Mesothelial cell of epicardium (in vitro differentiated cells): ENCODE results near the gene CARS2. TPM values are rescaled to one million over a fixed set of nuclear protein-coding genes. Genes with fewer than 3 reads are reported as not detected.

Source experiments
- DNase-seq, 2 experiments: peaks; one replicate each; pipeline ENCODE4 v3.0.0; 2021; ENCODE audit warnings: low spot score in 2 of 2; ENCODE audit not compliant: unreplicated experiment in 2 of 2
- H3K27ac Mint-ChIP-seq: 2 replicates; pipeline ENCODE4 v1.8.0; 2021; ENCODE audit warnings: mixed read lengths
- H3K27me3 Mint-ChIP-seq: 2 replicates; pipeline ENCODE4 v1.8.0; 2021; ENCODE audit warnings: low read depth, mixed read lengths
- H3K36me3 Mint-ChIP-seq: 2 replicates; pipeline ENCODE4 v1.8.0; 2021; ENCODE audit warnings: mixed read lengths
- H3K4me1 Mint-ChIP-seq: 2 replicates; pipeline ENCODE4 v1.8.0; 2021; ENCODE audit warnings: mixed read lengths
- H3K4me3 Mint-ChIP-seq: 2 replicates; pipeline ENCODE4 v1.8.0; 2021; ENCODE audit warnings: mild to moderate bottlenecking, moderate library complexity, mixed read lengths
- H3K9me3 Mint-ChIP-seq: 2 replicates; pipeline ENCODE4 v1.8.0; 2021; ENCODE audit warnings: mixed read lengths
- total RNA-seq: library from RNA; stranded (reverse); gene quantifications from 3 replicates; pipeline ENCODE4 v1.2.1, GENCODE V29; 2021
- TF ChIP-seq, protein P1 (sequence below): fragments of 200-600 bp; sonication (generic); IDR thresholded peaks from one replicate; pipeline ENCODE4 v1.5.0; 2021; ENCODE audit warnings: antibody characterized with exemption; ENCODE audit not compliant: unreplicated experiment

CARS2 gene
- total RNA-seq, 1 donor from 2014 or later, result 89.1 TPM

DNA sequence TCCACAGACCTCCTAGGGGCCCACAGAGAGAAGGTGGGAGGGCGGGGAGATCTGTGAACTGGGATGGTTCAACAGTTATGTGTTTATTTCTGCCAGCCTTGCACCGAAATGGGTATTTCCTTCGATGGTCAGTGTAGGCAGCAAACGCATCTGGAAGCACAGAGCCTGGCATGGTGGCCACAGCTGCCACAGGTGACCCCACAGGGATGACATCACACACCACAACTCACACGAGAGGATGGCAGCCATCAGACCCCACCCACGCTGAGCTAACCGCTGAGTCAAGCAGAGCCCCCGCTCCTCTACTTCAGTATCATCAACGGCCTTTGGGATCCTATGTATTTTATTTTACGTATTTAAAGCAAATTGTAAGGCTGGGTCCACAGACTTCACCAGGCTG is 53.2 kb downstream of the CARS2 start:
- Mint-ChIP-seq H3K4me1 (no peaks in the 10 kb centered on the region), H3K36me3 (peaks cover 42% of the 10 kb centered on the region), H3K4me3 (no peak overlapping the region), H3K9me3 (peaks cover 2% of the 10 kb centered on the region), H3K27me3 (no peaks in the 10 kb centered on the region), H3K27ac (no peak overlapping the region)
- peak in 1 of 2 experiments; percentile 30 for DNase-seq
- TF ChIP-seq, protein P1, sequence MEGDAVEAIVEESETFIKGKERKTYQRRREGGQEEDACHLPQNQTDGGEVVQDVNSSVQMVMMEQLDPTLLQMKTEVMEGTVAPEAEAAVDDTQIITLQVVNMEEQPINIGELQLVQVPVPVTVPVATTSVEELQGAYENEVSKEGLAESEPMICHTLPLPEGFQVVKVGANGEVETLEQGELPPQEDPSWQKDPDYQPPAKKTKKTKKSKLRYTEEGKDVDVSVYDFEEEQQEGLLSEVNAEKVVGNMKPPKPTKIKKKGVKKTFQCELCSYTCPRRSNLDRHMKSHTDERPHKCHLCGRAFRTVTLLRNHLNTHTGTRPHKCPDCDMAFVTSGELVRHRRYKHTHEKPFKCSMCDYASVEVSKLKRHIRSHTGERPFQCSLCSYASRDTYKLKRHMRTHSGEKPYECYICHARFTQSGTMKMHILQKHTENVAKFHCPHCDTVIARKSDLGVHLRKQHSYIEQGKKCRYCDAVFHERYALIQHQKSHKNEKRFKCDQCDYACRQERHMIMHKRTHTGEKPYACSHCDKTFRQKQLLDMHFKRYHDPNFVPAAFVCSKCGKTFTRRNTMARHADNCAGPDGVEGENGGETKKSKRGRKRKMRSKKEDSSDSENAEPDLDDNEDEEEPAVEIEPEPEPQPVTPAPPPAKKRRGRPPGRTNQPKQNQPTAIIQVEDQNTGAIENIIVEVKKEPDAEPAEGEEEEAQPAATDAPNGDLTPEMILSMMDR, result no peak

DNA sequence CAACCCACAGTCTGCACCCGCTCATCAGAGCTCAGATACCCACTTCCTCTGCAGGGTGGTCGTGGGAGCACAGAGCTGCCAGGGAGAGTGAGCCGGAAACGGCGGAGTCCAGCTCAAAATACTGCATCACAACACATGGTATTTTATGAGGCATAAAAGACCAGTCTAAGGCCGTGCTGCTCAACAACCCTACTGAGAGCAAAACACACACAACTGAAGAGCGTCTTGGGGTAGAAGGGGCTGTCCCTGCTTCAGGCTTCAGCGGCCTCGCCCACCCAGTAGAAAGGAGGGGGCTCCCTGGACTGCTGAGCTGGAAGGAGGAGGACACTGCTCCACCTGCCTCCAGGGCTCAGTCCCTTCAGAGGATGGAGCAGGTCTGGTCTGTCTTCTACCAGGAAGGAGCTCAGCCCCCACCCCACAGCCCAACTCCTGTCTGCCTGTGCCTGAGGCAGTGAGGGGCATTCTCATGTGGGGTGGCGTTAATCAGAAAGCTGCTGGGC is 53.6 kb downstream of the CARS2 start:
- no peaks in the 10 kb centered on the region for H3K9me3 Mint-ChIP-seq
- peak in 1 of 2 experiments; percentile 6 for DNase-seq
- H3K4me1 Mint-ChIP-seq, result no peaks in the 10 kb centered on the region
- TF ChIP-seq, protein P1, result no peak
- no peaks in the 10 kb centered on the region for H3K27me3 Mint-ChIP-seq
- H3K27ac Mint-ChIP-seq, result no peak overlapping the region
- peaks cover 37% of the 10 kb centered on the region for H3K36me3 Mint-ChIP-seq
- H3K4me3 Mint-ChIP-seq, result no peak overlapping the region

DNA sequence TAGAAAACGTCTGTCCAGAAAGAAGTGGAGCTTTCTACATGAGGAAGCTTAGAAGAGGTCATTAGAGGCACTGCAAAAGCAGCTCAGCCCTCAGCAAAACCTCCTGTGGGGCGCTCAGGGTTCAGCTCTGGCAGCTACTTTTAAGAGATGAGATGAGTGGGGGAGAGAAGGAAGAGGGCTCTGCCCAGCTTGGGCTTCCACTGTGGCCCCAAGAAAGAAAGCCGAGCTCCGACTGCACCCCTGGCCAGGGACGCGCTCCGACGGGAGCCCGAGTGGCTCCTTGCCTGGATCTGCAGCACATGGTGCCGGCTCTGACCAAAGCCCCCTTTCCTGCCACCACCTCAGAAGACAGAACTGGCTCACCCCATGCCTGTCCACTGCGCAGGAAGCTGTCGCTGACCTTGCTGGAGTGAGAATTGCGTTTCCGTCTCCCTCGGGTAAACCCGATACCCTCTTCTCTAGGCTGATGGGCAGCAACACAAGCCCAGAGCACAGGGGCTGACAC is 54.1 kb downstream of the CARS2 start:
- TF ChIP-seq, protein P1, result no peak
- Mint-ChIP-seq H3K9me3 (no peaks in the 10 kb centered on the region), H3K4me1 (no peaks in the 10 kb centered on the region), H3K27ac (no peak overlapping the region), H3K36me3 (peaks cover 34% of the 10 kb centered on the region), H3K4me3 (no peak overlapping the region), H3K27me3 (no peaks in the 10 kb centered on the region)
- DNase-seq, result peak in 1 of 2 experiments; percentile 20

DNA sequence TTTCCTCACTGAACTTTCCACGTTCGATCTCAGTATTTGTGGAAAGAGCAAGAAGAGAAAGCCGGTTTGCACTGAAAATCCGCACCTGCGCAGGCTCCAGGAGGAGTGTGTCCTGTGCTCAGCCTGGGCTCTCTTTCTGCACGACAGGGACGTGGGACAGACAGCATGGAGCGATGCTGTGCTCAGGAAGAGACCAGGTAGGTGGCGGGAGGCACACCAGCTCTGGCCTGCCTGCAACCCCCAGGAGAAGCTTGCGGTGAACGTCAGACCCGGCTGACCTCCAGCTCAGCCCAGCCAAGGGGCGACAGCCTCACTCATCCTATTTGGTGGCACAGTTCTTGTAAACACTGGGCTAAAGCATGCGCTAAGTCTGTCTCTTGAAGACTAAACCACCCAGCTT is 54.6 kb downstream of the CARS2 start:
- DNase-seq, result peak in 1 of 2 experiments; percentile 11
- TF ChIP-seq, protein P1, result no peak
- H3K9me3 Mint-ChIP-seq, result no peaks in the 10 kb centered on the region
- no peaks in the 10 kb centered on the region for H3K4me1 Mint-ChIP-seq
- no peak overlapping the region for H3K4me3 Mint-ChIP-seq
- peaks cover 33% of the 10 kb centered on the region for H3K36me3 Mint-ChIP-seq
- H3K27me3 Mint-ChIP-seq, result no peaks in the 10 kb centered on the region
- no peak overlapping the region for H3K27ac Mint-ChIP-seq

DNA sequence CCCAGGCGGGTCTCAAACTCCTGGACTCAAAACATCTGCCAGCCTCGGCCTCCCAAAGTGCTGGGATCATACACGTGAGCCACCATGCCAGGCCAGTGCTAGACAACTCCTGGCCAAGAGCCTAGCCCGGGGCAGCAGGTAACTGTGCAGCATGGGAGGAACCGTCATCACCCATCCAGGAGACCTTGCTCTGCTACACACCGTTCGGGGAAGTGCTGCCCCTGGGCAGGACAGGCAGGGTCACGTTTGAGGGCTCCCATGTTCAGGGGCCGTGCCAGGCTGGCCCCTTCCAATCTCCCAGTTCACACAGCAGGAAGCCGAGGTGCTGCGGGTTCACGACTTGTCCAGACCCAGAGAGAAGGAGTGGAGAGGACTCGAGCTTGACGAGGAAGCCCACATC is 55.5 kb downstream of the CARS2 start:
- H3K27me3 Mint-ChIP-seq, result no peaks in the 10 kb centered on the region
- no peak overlapping the region for H3K4me3 Mint-ChIP-seq
- peaks cover 25% of the 10 kb centered on the region for H3K36me3 Mint-ChIP-seq
- TF ChIP-seq, protein P1, result no peak
- no peak overlapping the region for H3K27ac Mint-ChIP-seq
- H3K4me1 Mint-ChIP-seq, result no peaks in the 10 kb centered on the region
- H3K9me3 Mint-ChIP-seq, result no peaks in the 10 kb centered on the region
- peak in 1 of 2 experiments; percentile 10 for DNase-seq
